ENCODE measurements around the gene TMCO4. TPM values are rescaled to one million over a fixed set of nuclear protein-coding genes. Genes with fewer than 3 reads are reported as not detected.

TMCO4 gene
- total and polyA plus RNA-seq, 12 donors = 23.2 to 55.0 (median 38.1) TPM

DNA sequence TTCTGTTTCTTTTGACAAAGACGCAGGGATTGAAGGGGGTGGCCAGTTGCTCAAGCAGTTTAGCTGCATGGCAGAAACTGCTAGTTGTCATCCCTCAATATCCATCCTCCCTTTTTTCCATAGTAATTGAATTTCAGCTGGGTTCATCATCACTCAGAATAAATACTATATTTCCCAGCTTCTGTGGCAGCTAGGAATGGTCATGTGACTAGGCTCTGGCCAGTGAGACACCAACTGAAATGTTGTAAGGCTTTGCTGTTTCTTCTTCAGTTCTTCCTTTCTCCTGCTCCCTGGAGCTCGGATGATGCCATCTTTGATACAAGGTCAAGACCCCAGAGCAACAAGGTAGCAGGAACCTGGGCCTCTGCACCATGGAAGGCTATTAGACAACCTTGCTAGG, 61.0 kb downstream of the TMCO4 start:
- Histone ChIP-seq H3K4me3 (no peak overlapping the region), H3K27me3 (no peaks in the 10 kb centered on the region), H3K36me3 (replicated peaks in 1 of 2) (peaks cover 0 to 4% of the 10 kb centered on the region in 2 donors), H3K27ac (no peak overlapping the region), H3K9me3 (replicated peaks in 1 of 3) (no peaks in the 10 kb centered on the region), H3K4me1 (replicated peaks in 1 of 2) (peaks cover 6 to 17% of the 10 kb centered on the region in 2 donors)
- TF ChIP-seq CTCF (IDR thresholded peaks at IDR 0.05) = no peak
- TF ChIP-seq POLR2A (IDR thresholded peaks at IDR 0.05) = no peak
- intact Hi-C loops (cut with DNase I) = no loop called here
- DNase-seq = no peak
- WGBS, 4 donors = 92 to 100% (median 97%) methylated on average over 2 of the region's 2 CpGs

DNA sequence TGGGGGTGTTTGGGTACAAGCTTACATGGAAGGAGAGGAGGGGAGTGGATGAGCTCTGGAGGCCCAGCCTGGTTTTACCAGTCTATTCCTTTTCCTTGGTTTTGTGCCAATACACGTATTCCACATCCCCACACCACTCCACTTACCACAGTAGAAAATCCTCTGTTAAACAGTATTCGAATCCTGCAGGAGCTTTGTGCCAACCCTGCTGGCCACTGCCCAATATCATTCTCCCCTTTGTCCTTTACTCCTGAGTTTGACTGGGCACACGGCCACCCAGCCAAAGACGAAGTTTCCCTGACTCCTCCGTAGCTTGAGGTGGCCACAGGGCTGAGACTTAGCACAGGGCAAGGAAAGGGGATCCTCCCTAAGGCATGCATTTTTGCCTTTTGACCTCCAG, 61.6 kb downstream of the TMCO4 start:
- Histone ChIP-seq H3K4me1 (replicated peaks in 1 of 2) (peaks cover 6 to 17% of the 10 kb centered on the region in 2 donors), H3K27ac (no peak overlapping the region), H3K27me3 (no peaks in the 10 kb centered on the region), H3K4me3 (no peak overlapping the region), H3K9me3 (replicated peaks in 1 of 3) (no peaks in the 10 kb centered on the region), H3K36me3 (replicated peaks in 1 of 2) (peaks cover 0 to 3% of the 10 kb centered on the region in 2 donors)
- TF ChIP-seq CTCF (IDR thresholded peaks at IDR 0.05) = no peak
- TF ChIP-seq POLR2A (IDR thresholded peaks at IDR 0.05) = no peak
- DNase-seq = no peak
- intact Hi-C loops (cut with DNase I) = no loop called here
- WGBS, 4 donors = 76 to 95% (median 85%) methylated on average over 5 of the region's 5 CpGs

- 79 to 89% (median 85%) methylated on average over 9 of the region's 9 CpGs for WGBS, 4 donors
- H3K4me1 ChIP-seq (replicated peaks in 1 of 2) = peaks cover 6 to 17% of the 10 kb centered on the region in 2 donors
- intact Hi-C loops (cut with DNase I) = no loop called here
- no peaks in the 10 kb centered on the region for H3K9me3 ChIP-seq (replicated peaks in 1 of 3)
- H3K36me3 ChIP-seq (replicated peaks in 1 of 2) = peaks cover 0 to 3% of the 10 kb centered on the region in 2 donors
- H3K27me3 ChIP-seq = no peaks in the 10 kb centered on the region
- TF ChIP-seq CTCF (IDR thresholded peaks at IDR 0.05) (no peak), POLR2A (IDR thresholded peaks at IDR 0.05) (no peak)
- no peak overlapping the region for H3K4me3 ChIP-seq
- H3K27ac ChIP-seq = no peak overlapping the region
- DNase-seq = no peak
Measured at GRCh38 chr1:19737104-19737825, 62.5 kb downstream of the TMCO4 start.

GRCh38 chr1:19735440-19736127, 64.1 kb downstream of the TMCO4 start:
- H3K4me1 ChIP-seq (replicated peaks in 1 of 2) = peaks cover 6 to 17% of the 10 kb centered on the region in 2 donors
- peaks cover 0 to 3% of the 10 kb centered on the region in 2 donors for H3K36me3 ChIP-seq (replicated peaks in 1 of 2)
- DNase-seq = peak; percentile 86 to 96 (median 94)
- H3K4me3 ChIP-seq = no peak overlapping the region
- TF ChIP-seq CTCF (IDR thresholded peaks at IDR 0.05) = no peak
- no peak for TF ChIP-seq POLR2A (IDR thresholded peaks at IDR 0.05)
- H3K27ac ChIP-seq = peak overlapping the region in 4 of 5 donors; percentile 42 to 78 (median 68)
- no peaks in the 10 kb centered on the region for H3K9me3 ChIP-seq (replicated peaks in 1 of 3)
- WGBS, 4 donors = 29 to 40% (median 38%) methylated on average over 10 of the region's 10 CpGs
- no peaks in the 10 kb centered on the region for H3K27me3 ChIP-seq
- intact Hi-C loops (cut with DNase I) = no loop called here
